ENCODE results near the gene TRAF3IP1.
"Not testable (repeated sequence)": the region's sequence is repeated elsewhere in the genome, so short reads cannot be mapped to it uniquely, and the experiment has no call there.

Gene TRAF3IP1

GRCh38 chr2:238310721-238311120, 9.6 kb upstream of the TRAF3IP1 start:
- DNase-seq, result not testable (repeated sequence)

- DNase-seq, result no peak
Observed at GRCh38 chr2:238313289-238313990, 6.9 kb upstream of the TRAF3IP1 start.

- no peak for DNase-seq
Observed at GRCh38 chr2:238313991-238314350, 6.3 kb upstream of the TRAF3IP1 start.

GRCh38 chr2:238314576-238314975, 5.7 kb upstream of the TRAF3IP1 start:
- DNase-seq, result no peak

GRCh38 chr2:238315031-238315595, 5.2 kb upstream of the TRAF3IP1 start:
- no peak for DNase-seq

GRCh38 chr2:238320648-238321281, 447 bp downstream of the TRAF3IP1 start:
- DNase-seq, result no peak

GRCh38 chr2:238321467-238321866, 1.1 kb downstream of the TRAF3IP1 start:
- DNase-seq, result no peak

GRCh38 chr2:238322001-238322411, 1.7 kb downstream of the TRAF3IP1 start:
- DNase-seq, result no peak

- not testable (repeated sequence) for DNase-seq
Observed at GRCh38 chr2:238324248-238324647, 3.9 kb downstream of the TRAF3IP1 start.

GRCh38 chr2:238325694-238326093, 5.4 kb downstream of the TRAF3IP1 start:
- no peak for DNase-seq

GRCh38 chr2:238326801-238327365, 6.6 kb downstream of the TRAF3IP1 start:
- DNase-seq, result no peak

- no peak for DNase-seq
Observed at GRCh38 chr2:238327751-238328150, 7.4 kb downstream of the TRAF3IP1 start.

- DNase-seq, result no peak
Observed at GRCh38 chr2:238330391-238330790, 10.1 kb downstream of the TRAF3IP1 start.

- no peak for DNase-seq
Observed at GRCh38 chr2:238331916-238332315, 11.6 kb downstream of the TRAF3IP1 start.

- DNase-seq, result no peak
Observed at GRCh38 chr2:238334885-238335284, 14.6 kb downstream of the TRAF3IP1 start.

GRCh38 chr2:238335591-238335990, 15.3 kb downstream of the TRAF3IP1 start:
- not testable (repeated sequence) for DNase-seq

- DNase-seq, result no peak
Observed at GRCh38 chr2:238336151-238336550, 15.8 kb downstream of the TRAF3IP1 start.

GRCh38 chr2:238336793-238337444, 16.6 kb downstream of the TRAF3IP1 start:
- DNase-seq, result no peak

- DNase-seq, result no peak
Observed at GRCh38 chr2:238337846-238338245, 17.5 kb downstream of the TRAF3IP1 start.

- no peak for DNase-seq
Observed at GRCh38 chr2:238338710-238339394, 18.5 kb downstream of the TRAF3IP1 start.

- DNase-seq, result no peak
Observed at GRCh38 chr2:238339395-238339780, 19.1 kb downstream of the TRAF3IP1 start.

- no peak for DNase-seq
Observed at GRCh38 chr2:238339814-238340213, 19.5 kb downstream of the TRAF3IP1 start.

GRCh38 chr2:238341536-238341935, 21.2 kb downstream of the TRAF3IP1 start:
- no peak for DNase-seq

Measured in NK-92 treated with Interleukin-12 subunit alpha and Interleukin-12 subunit beta, amount 100 ng/mL, for 24 hours (cell line).